AG04449 (cell line): ENCODE results near the gene RBFOX2.

Experiments
- CTCF ChIA-PET: fragments of 350-600 bp; formaldehyde crosslinking; extraction: SDS; loops from one replicate; lab custom pipeline; 2021; ENCODE audit warnings: antibody characterized with exemption; lab: Yijun Ruan, JAX
- POLR2A ChIA-PET: fragments of 400-600, 350-600 bp; formaldehyde crosslinking; extraction: SDS; loops from one replicate; lab custom pipeline; 2020; ENCODE audit warnings: antibody characterized with exemption, inconsistent platforms; lab: Yijun Ruan, JAX
- DNase-seq: peaks from one replicate; pipeline ENCODE4 v3.0.0-alpha.2; 2010; ENCODE audit warnings: low read depth, low spot score
- H3K4me3 ChIP-seq: 2 replicates; pipeline ENCODE4 v1.5.1; 2011; ENCODE audit warnings: low read depth, mild to moderate bottlenecking, control low read depth, low read length
- TF ChIP-seq, protein P1 (sequence below): IDR thresholded peaks from one replicate; pipeline ENCODE4 v1.5.1; 2011; ENCODE audit warnings: mild to moderate bottlenecking, moderate library complexity, low read length, control low read depth, inconsistent platforms; ENCODE audit not compliant: insufficient read depth; ENCODE audit errors: missing control alignments

RBFOX2 gene

DNA sequence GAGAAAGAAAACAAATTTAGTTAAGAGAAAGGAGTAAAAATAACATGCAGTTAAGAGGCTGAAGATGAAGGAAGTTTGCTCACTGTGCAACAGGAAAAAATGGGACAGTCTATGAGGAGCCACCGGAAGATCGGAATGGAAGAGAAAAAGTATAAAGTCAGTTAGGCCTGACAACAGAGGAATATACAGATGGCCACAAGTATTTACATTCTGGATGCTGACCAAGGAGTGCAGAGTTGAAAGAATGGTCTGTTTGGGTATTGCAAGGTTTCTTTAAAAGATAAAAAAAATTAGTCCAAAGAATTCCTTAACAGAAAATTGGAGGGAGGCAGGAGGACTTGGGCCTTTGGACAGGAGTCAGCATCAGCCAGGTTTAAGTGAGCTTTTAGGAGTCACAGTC, 37.5 kb downstream of the RBFOX2 start:
- no peak overlapping the region for H3K4me3 ChIP-seq
- ChIA-PET POLR2A (no interaction called here), CTCF (interaction anchor here (1.6 to 4.3 kb wide), 2 partner anchors 24 to 75 kb away, joined by 3 to 18 read pairs; no protein-coding TSS in a partner anchor)
- no peak for DNase-seq
- TF ChIP-seq, protein P1, sequence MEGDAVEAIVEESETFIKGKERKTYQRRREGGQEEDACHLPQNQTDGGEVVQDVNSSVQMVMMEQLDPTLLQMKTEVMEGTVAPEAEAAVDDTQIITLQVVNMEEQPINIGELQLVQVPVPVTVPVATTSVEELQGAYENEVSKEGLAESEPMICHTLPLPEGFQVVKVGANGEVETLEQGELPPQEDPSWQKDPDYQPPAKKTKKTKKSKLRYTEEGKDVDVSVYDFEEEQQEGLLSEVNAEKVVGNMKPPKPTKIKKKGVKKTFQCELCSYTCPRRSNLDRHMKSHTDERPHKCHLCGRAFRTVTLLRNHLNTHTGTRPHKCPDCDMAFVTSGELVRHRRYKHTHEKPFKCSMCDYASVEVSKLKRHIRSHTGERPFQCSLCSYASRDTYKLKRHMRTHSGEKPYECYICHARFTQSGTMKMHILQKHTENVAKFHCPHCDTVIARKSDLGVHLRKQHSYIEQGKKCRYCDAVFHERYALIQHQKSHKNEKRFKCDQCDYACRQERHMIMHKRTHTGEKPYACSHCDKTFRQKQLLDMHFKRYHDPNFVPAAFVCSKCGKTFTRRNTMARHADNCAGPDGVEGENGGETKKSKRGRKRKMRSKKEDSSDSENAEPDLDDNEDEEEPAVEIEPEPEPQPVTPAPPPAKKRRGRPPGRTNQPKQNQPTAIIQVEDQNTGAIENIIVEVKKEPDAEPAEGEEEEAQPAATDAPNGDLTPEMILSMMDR = no peak

DNA sequence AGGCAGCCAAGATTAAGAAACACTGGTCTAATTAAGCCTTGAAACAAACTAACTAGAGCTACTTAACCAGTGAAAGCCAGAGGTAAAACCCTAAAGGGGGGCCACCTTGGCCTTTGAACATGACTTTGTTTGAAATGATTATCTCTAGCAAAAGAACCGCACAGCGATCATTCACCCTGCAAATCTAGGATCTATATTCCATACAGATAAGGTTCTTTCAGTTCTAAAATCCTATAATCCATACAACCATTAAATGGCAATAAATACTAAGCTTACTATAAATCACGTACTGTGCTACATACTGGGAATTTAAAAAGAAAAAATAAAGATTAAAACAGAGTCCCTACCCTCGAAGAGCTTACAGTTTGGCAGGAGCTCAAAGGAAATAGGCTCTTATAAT, 40.6 kb downstream of the RBFOX2 start:
- TF ChIP-seq, protein P1 = no peak
- CTCF ChIA-PET = interaction anchor here (1.0 to 3.0 kb wide), 4 partner anchors 10 to 78 kb away, joined by 3 to 11 read pairs (median 3); no protein-coding TSS in a partner anchor
- POLR2A ChIA-PET = no interaction called here
- DNase-seq = no peak
- H3K4me3 ChIP-seq = no peak overlapping the region

DNA sequence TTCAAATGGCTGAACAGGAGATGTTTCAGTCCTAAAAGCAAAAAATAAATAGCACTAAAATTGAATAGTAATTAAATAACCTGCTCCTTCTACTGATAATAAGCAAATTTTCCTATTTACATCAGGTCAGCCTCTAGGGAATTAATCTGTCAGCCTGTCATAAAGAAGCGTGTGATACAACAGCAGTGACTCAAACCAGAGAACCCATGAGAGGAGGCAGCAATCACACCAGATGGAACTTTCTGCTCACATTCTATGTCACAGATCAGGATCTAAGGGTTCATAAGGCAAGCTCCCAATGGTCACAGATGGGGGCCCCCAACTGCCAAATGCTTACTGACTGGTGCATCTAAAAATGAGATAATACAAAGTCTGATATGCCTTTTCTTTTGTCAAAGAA, 41.1 kb downstream of the RBFOX2 start:
- ChIA-PET CTCF (interaction anchor here (1.1 to 3.0 kb wide), 3 partner anchors 11 to 78 kb away, joined by 3 to 11 read pairs (median 3); no protein-coding TSS in a partner anchor), POLR2A (no interaction called here)
- TF ChIP-seq, protein P1 = no peak
- no peak for DNase-seq
- no peak overlapping the region for H3K4me3 ChIP-seq

DNA sequence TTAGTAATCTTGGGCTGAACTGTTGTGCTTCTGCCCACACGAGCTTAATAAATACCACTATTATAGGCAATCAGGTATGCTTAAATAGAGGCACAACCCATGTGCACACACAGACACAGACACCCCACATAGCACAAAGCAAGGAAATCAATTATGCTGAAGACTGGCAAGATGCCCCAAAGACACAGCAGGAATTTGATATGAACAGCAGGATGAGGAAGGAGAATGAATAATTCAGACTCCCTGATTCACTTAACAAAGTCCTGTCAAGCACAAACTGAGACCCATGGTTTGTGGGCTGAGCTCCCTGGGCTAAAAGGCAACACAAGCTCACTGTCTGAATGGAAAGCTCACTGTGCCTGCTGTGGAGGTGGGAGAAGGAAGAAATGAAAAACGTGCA, 42.5 kb downstream of the RBFOX2 start:
- CTCF ChIA-PET = interaction anchor here (0.9 to 2.9 kb wide), 2 partner anchors 20 to 80 kb away, joined by 3 to 12 read pairs; no protein-coding TSS in a partner anchor
- TF ChIP-seq, protein P1 = no peak

DNA sequence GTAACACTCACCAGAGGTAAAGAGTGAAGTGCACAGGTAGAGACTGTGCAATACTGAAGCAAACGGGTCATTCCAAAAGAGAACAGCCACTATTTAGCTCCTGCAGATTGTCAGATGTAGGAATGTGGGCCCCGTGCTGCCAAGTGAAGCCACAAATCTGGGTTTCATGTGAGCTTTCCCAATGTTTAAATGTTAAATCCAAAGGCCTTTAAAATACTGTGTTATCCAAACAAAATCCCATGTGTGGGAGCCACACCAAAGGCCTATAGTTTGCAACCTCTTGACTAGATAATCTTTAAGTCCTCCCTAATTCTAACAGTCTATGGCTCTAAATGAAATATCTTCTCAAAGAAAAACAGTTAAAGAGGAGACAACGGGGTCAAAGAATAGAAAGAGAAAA, 43.3 kb downstream of the RBFOX2 start:
- CTCF ChIA-PET = interaction anchor here (1.3 to 3.5 kb wide), 4 partner anchors 19 to 359 kb away, joined by 3 to 12 read pairs (median 8); no protein-coding TSS in a partner anchor
- TF ChIP-seq, protein P1 = no peak
- H3K4me3 ChIP-seq = no peak overlapping the region
- POLR2A ChIA-PET = no interaction called here
- no peak for DNase-seq

More for the DNA sequence above, 42.5 kb downstream of the RBFOX2 start:
- POLR2A ChIA-PET = no interaction called here
- no peak for DNase-seq
- H3K4me3 ChIP-seq = no peak overlapping the region

DNA sequence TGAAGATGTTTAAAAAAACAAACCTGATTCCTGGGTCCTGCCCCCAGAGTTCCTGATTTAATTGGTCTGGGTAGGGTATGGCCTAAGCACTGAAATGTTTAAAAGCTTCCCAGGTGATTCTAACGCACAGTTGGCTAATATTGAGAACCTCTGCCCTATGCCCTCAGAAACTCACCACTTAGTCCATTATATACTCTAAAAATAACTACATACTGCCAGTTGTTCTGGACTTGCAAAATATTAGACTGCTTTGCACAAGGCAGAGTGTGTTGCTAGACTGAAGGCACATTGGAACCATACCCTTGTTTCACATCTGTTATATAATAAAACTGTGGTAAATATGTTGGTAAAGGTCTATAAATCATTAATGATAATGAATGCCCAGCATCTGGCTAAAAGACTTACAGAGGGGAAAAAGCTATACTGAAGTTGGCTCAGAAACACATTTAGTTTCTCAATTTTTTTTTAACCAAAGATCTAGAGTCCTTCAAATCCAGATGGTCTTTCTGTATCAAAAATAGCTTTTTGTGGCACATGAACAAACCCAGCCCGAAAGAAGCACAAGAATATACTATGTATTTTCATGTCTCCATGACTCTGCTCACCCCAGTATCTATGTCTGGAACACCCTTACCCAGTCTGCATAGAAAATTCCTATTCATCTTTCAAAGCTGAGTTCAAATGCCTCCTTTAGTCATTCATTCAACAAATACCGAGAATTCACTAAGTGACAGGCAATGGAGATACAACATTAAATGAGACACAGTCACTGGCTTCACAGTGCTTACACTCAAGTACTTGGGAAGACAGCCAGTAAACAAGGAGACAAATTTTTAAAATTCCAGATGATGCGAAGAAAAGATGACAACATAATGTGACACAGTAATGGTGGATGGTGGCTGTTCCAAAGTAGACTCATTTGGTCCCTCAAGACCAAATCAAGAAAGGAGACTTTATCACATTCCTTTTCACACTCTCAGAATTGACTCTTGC, 44.1 kb downstream of the RBFOX2 start:
- TF ChIP-seq, protein P1 = no peak

More for the DNA sequence above, 44.1 kb downstream of the RBFOX2 start:
- CTCF ChIA-PET = interaction anchor here (1.3 to 3.8 kb wide), 5 partner anchors 18 to 358 kb away, joined by 3 to 21 read pairs (median 11); no protein-coding TSS in a partner anchor
- H3K4me3 ChIP-seq = no peak overlapping the region
- no peak for DNase-seq
- POLR2A ChIA-PET = no interaction called here
